Heart left ventricle (tissue), 13 donors: ENCODE results near the gene CDX1.

ENCODE experiments used
- POLR2A ChIP-seq, 2 donors: fragments of 450-650 bp; IDR thresholded peaks; one replicate each; pipeline ENCODE4 v1.6.1; 2017; ENCODE audit warnings: antibody characterized with exemption in 2 of 2, mild to moderate bottlenecking in 2 of 2, moderate library complexity in 2 of 2
- TF ChIP-seq, protein P1 (sequence below), 12 donors: fragments of 200-600 bp; sonication (generic) in 4 of 12; IDR thresholded peaks; one replicate each; pipeline versions ENCODE4 v1.5.0 to v1.8.0; 2018 to 2022; ENCODE audit warnings: antibody characterized with exemption in 12 of 12, mild to moderate bottlenecking in 5 of 12
- donor health status: ischemic (EF 13 %, LVEDD 7.1; RV severe dilation, severe dysfunction).
- donor health status: DM: no; HTN: yes; CAD: no.
- donor health status: DM: no; HTN: no; CAD: no.
- donor health status: ischemic (EF 25% LVEDD 6.9; RV normal size, moderate dysfunction).
- donor health status: ischemic (EF 25% LVEDD 5.7; RV mildly dilated, moderate dysfunction).
- donor health status: ischemic (EF 35%, LVEDD 5.7; RV mildly dilated, moderate dysfunction).
- donor health status: nonischemic (EF 11% LVEDD 7.7; RV severe dilation, severe dysfunction).
- donor health status: DM: yes; HTN: yes; CAD: no.
- donor health status: PGD.
- donor health status: ischemic (EF 29% LVEDD 5.4; RV normal size, mild dysfunction).
- donor health status: nonischemic (EF 23%, LVEDD 6.1; RV moderate dilation, normal function).

GRCh38 chr5:150227606-150228273 is 61.2 kb downstream of the CDX1 start:
- TF ChIP-seq, protein P1, sequence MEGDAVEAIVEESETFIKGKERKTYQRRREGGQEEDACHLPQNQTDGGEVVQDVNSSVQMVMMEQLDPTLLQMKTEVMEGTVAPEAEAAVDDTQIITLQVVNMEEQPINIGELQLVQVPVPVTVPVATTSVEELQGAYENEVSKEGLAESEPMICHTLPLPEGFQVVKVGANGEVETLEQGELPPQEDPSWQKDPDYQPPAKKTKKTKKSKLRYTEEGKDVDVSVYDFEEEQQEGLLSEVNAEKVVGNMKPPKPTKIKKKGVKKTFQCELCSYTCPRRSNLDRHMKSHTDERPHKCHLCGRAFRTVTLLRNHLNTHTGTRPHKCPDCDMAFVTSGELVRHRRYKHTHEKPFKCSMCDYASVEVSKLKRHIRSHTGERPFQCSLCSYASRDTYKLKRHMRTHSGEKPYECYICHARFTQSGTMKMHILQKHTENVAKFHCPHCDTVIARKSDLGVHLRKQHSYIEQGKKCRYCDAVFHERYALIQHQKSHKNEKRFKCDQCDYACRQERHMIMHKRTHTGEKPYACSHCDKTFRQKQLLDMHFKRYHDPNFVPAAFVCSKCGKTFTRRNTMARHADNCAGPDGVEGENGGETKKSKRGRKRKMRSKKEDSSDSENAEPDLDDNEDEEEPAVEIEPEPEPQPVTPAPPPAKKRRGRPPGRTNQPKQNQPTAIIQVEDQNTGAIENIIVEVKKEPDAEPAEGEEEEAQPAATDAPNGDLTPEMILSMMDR (IDR thresholded peaks at IDR 0.05): no peak
- no peak for TF ChIP-seq POLR2A (IDR thresholded peaks at IDR 0.05)
